ENCODE measurements around the gene CDH20. TPM values are rescaled to one million over a fixed set of nuclear protein-coding genes. Genes with fewer than 3 reads are reported as not detected.

CDH20 gene
- polyA plus RNA-seq, 1 donor (not counting 4 experiments of a cell fraction or from before 2014, with no cell fraction given): not detected

- Histone ChIP-seq H3K27ac (ENCODE audit: control insufficient read depth, insufficient read depth, low read length) (no peak overlapping the region), H3K4me2 (ENCODE audit: control insufficient read depth, extremely low read depth, insufficient read depth, low read depth, low read length) (no peak overlapping the region), H4K20me1 (ENCODE audit: control insufficient read depth, extremely low read depth, insufficient read depth, low read length) (no peaks in the 10 kb centered on the region), H3K9ac (ENCODE audit: control insufficient read depth, extremely low read depth, insufficient read depth, low read length) (no peak overlapping the region), H3K9me3 (ENCODE audit: control insufficient read depth, low read depth, low read length) (no peaks in the 10 kb centered on the region), H3K36me3 (ENCODE audit: control insufficient read depth in 2 of 2, extremely low read depth in 1 of 2, insufficient read depth in 2 of 2, low read length in 2 of 2) (peaks cover 0 to 4% of the 10 kb centered on the region in 2 experiments), H3K27me3 (ENCODE audit: control insufficient read depth, extremely low read depth, insufficient read depth, low read length) (no peaks in the 10 kb centered on the region), H3K9me1 (ENCODE audit: control insufficient read depth, extremely low read depth, insufficient read depth, low read length) (no peaks in the 10 kb centered on the region), H2AFZ (ENCODE audit: control insufficient read depth, low read length) (no peak overlapping the region), H3K4me3 (ENCODE audit: control insufficient read depth in 2 of 3, extremely low read depth in 1 of 3, insufficient read depth in 2 of 3, low read depth in 1 of 3, low read length in 3 of 3) (no peak overlapping the region), H3K79me2 (ENCODE audit: control insufficient read depth, insufficient read depth, low read length) (no peaks in the 10 kb centered on the region), H3K4me1 (ENCODE audit: control insufficient read depth, extremely low read depth, insufficient read depth, low read length) (peaks cover 9% of the 10 kb centered on the region)
- dilution Hi-C loops (cut with MboI; ENCODE audit: extremely low pct_ligation_motif_present, low sequenced_read_pairs): no loop called here
- DNase-seq (ENCODE audit: low read depth, low spot score): no peak
- TF ChIP-seq EZH2 (IDR thresholded peaks at IDR 0.05; ENCODE audit: low read length): no peak
- TF ChIP-seq CTCF (optimal IDR thresholded peaks at IDR 0.05 in 1 of 3, IDR thresholded peaks at IDR 0.05 in 1 of 3, conservative IDR thresholded peaks at IDR 0.05 in 1 of 3; ENCODE audit: extremely low read depth in 1 of 3, insufficient read depth in 2 of 3, low read length in 3 of 3): no peak
- FAIRE-seq: no peak
Observed at GRCh38 chr18:61570070-61570469, 236.8 kb downstream of the CDH20 start.

- no peak overlapping the region for H3K4me2 ChIP-seq (ENCODE audit: control insufficient read depth, extremely low read depth, insufficient read depth, low read depth, low read length)
- H3K9me3 ChIP-seq (ENCODE audit: control insufficient read depth, low read depth, low read length): no peaks in the 10 kb centered on the region
- no peaks in the 10 kb centered on the region for H3K79me2 ChIP-seq (ENCODE audit: control insufficient read depth, insufficient read depth, low read length)
- no peak overlapping the region for H3K9ac ChIP-seq (ENCODE audit: control insufficient read depth, extremely low read depth, insufficient read depth, low read length)
- no peaks in the 10 kb centered on the region for H4K20me1 ChIP-seq (ENCODE audit: control insufficient read depth, extremely low read depth, insufficient read depth, low read length)
- peaks cover 7 to 8% of the 10 kb centered on the region in 2 experiments for H3K36me3 ChIP-seq (ENCODE audit: control insufficient read depth in 2 of 2, extremely low read depth in 1 of 2, insufficient read depth in 2 of 2, low read length in 2 of 2)
- FAIRE-seq (no peak), DNase-seq (ENCODE audit: low read depth, low spot score) (no peak)
- H2AFZ ChIP-seq (ENCODE audit: control insufficient read depth, low read length): no peak overlapping the region
- no peaks in the 10 kb centered on the region for H3K27me3 ChIP-seq (ENCODE audit: control insufficient read depth, extremely low read depth, insufficient read depth, low read length)
- dilution Hi-C loops (cut with MboI; ENCODE audit: extremely low pct_ligation_motif_present, low sequenced_read_pairs): no loop called here
- H3K4me3 ChIP-seq (ENCODE audit: control insufficient read depth in 2 of 3, extremely low read depth in 1 of 3, insufficient read depth in 2 of 3, low read depth in 1 of 3, low read length in 3 of 3): no peak overlapping the region
- TF ChIP-seq CTCF (optimal IDR thresholded peaks at IDR 0.05 in 1 of 3, IDR thresholded peaks at IDR 0.05 in 1 of 3, conservative IDR thresholded peaks at IDR 0.05 in 1 of 3; ENCODE audit: extremely low read depth in 1 of 3, insufficient read depth in 2 of 3, low read length in 3 of 3) (no peak), EZH2 (IDR thresholded peaks at IDR 0.05; ENCODE audit: low read length) (no peak)
- H3K27ac ChIP-seq (ENCODE audit: control insufficient read depth, insufficient read depth, low read length): no peak overlapping the region
- peaks cover 9% of the 10 kb centered on the region for H3K4me1 ChIP-seq (ENCODE audit: control insufficient read depth, extremely low read depth, insufficient read depth, low read length)
- H3K9me1 ChIP-seq (ENCODE audit: control insufficient read depth, extremely low read depth, insufficient read depth, low read length): no peaks in the 10 kb centered on the region
Observed at GRCh38 chr18:61572084-61572655, 238.9 kb downstream of the CDH20 start.
